GM18909 (cell line): Measurements from ENCODE around the gene STK17B.
"Not testable (repeated sequence)": the region's sequence is repeated elsewhere in the genome, so short reads cannot be mapped to it uniquely, and the experiment has no call there.

ENCODE experiments used
- ATAC-seq: cut with Tn5 transposase; IDR thresholded peaks from one replicate; pipeline ENCODE4 v1.9.1; 2021; ENCODE audit warnings: mild to moderate bottlenecking; ENCODE audit not compliant: unreplicated experiment, poor library complexity

STK17B gene

GRCh38 chr2:196171248-196171871 lies at the start of gene STK17B:
Gene STK17B, minus strand, starts transcription at chr2:196171578. Its CDS starts 8,195 bp downstream, at chr2:196163383.
- ATAC-seq: peak; percentile 58

DNA sequence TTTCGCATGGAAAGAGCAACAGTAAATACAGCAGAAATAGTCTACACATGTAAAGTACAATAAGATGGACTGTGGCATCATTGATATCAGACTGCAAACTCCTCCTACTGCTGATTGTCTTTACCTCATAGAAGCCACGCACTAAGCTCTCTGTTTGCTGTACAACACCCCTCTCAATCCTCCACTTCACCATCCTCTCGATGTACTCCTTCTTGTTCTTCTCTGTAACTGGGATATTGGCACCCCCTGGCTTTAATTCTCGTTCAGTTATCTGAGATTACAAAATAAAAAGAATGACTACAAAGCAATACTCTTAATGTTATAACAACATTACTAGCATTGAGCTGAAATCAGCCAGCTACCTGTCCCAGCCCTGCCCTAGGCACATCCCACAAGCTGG lies 49.3 kb upstream of the STK17B start:
- ATAC-seq: no peak

DNA sequence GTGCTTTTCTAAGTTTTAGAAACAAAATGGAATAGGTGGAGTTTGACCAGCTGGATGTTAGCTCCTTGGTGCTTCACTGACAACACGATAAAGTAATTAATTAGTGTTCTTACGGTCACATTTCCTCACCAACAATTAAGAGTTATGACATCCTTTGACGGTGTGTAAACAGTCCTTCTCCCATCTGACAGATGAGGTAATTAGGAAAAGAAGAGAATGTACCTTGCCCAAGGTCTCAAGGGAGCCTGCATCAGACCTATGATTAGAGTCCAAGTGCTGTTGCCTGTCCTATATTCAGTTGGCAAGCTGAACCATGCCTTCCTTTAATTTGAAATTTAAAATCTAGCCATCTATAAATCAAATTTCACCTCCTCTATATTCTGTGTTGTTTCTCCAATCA lies 48.3 kb upstream of the STK17B start:
- no peak for ATAC-seq

DNA sequence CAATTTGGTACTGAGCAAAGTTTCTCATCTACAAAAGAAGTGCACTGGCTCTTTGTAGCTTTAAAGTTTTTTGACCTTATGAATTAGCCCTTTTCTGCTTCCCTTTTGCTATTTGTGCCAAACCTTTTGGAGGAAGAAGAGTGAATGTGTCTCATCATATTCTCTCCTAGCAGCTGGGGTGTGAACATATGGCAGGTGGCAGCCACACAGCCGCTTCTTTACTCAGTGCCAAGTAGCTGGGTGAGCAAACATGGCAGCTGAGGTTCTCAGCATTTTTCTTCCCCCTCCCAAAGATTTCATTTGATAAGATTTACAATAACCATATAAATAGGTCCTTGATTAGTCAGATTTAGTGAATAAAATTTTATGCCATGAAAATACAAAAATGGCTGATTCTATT lies 46.7 kb upstream of the STK17B start:
- ATAC-seq: no peak

GRCh38 chr2:196217116-196217515 lies 45.7 kb upstream of the STK17B start:
- ATAC-seq: peak; percentile 50

- no peak for ATAC-seq
Measured at GRCh38 chr2:196215376-196215775, 44.0 kb upstream of the STK17B start.

DNA sequence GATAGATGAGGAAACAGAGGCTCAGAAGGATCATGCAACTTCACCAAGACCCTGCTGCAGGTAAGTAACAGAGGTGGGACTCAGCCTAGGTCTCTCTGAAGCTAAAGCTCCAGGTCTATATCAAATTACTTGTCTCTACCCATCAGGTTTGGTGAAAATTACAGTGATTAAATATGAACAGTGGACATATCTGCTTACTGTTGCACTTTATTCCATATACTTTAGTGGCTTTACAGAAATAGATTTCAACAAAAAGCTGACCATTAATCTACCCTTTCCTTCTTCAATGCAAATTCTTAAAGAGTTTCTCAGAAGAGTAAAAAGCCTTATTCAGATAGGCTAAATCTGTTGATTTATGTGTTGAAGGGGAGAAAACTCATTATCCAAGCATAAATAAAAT lies 42.8 kb upstream of the STK17B start:
- no peak for ATAC-seq

- no peak for ATAC-seq
Measured at GRCh38 chr2:196213252-196213980, 42.0 kb upstream of the STK17B start.

- ATAC-seq: no peak
Measured at GRCh38 chr2:196208915-196209314, 37.5 kb upstream of the STK17B start.

- no peak for ATAC-seq
Measured at GRCh38 chr2:196206804-196207203, 35.4 kb upstream of the STK17B start.

DNA sequence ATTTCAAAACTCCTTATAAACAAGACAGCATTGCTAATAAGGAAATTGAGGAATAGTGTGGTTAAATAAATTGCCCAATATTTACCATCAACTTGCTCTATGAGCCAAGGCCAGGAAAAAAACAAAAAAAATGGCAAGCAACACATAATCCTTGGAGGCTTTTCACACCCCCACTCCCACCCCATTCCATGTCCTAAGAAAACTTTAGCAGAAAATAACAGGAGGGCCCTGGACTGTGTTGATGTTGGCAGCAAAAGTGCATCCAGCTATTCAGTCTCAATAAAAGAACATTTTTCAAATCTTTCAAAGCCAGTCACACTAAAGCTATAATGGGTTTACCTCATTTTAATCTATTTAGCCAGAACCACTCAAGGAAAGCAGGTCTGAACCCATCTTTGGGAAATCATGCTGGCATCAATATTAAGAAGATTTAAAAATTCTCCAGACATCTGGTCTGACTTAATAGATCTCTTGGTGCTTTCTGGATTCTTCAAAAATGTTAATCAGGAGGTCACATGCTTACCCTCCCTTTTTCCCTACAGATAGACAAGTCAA lies 34.6 kb upstream of the STK17B start:
- ATAC-seq: no peak

- no peak for ATAC-seq
Measured at GRCh38 chr2:196205011-196205766, 33.8 kb upstream of the STK17B start.

DNA sequence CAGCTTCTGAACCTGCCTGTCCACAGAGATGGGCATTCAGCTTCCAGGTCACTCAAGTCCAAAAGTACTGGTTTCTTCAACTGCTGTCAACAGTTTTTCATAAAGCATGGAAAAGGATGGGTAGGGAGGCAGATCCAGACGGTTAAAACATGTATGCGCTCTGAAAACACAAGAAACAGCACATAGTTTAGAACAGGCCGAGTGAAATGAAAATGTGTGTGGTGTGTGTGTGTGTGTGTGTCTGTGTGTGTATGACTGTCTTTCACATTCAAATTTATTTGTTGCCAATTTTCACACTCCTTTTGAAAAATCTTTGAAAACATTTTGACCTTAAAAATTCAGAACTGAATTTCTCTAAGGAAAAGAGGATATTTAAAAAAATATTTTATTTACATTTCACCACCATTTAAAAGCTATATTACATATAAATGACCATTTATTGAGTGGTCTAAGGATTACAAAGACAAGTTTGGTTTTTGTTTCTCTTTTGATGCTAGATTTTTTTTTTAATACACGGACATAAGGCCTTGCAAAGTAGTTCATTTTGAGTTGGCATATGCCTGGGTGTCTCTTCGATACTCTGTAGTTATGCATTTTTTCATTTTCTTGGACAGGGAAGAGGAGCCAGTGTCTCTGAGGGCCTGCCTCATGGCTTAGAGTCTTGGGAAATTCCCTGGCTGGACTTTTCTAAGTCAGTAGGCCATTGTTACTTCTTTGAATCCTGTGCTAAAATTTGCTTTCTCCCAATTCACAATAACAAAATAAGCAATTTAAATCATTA lies 30.0 kb upstream of the STK17B start:
- ATAC-seq: peak; percentile 1

DNA sequence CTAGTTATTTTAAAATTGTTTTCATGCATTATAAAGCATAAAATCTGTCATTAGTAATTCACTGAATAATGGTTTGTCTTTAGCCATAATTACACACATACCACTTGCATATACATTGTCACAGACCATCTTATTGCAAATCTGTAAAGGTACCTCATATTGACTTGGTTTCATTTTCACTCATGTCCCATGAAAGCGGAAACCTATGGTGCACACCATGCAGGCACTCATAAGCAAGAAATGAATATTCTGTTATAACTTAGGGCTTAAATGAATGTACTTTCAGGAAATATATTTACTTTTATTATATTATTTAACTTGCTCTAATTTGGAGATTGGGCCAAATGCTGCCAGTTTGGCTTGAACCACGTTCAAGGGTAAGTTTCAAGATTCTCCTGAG lies 29.2 kb upstream of the STK17B start:
- peak; percentile 99 for ATAC-seq

DNA sequence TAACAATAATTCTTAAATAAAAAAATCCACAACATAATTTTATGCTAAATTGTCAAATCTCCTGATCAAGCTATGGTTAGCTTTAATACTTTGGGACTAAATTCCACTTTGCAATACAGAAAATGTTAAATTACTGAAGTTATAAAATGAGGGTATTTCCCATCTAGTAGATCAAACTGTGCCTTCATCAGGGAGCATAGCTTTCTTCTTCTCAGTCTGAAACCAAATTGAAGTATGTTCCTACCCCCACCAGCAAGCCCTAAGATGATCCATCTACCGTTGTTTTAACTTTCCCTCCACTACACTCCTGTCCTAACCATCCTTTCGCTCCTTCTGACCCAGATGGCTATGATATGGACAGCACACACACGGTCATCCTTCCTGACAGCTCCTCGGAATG lies 24.4 kb upstream of the STK17B start:
- ATAC-seq: no peak

GRCh38 chr2:196195302-196195701 lies 23.9 kb upstream of the STK17B start:
- no peak for ATAC-seq

DNA sequence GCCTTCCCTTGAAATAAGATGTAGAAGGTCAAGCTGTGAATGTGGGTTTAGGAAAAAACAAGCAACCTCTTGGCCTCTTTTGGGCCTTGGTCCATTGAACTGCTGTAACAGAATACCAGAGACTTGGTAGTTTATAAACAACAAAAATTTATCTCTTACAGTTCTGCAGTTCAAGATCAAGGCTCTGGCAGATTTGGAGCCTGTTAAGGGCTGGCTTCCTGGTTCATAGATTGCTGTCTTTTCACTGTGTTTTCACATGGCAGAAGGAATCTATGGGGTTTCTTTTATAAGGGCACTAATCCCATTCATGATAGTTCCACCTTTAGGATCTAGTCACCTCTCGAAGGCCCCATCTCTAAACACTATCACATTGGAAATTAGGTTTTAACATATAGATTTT lies 20.2 kb upstream of the STK17B start:
- no peak for ATAC-seq

DNA sequence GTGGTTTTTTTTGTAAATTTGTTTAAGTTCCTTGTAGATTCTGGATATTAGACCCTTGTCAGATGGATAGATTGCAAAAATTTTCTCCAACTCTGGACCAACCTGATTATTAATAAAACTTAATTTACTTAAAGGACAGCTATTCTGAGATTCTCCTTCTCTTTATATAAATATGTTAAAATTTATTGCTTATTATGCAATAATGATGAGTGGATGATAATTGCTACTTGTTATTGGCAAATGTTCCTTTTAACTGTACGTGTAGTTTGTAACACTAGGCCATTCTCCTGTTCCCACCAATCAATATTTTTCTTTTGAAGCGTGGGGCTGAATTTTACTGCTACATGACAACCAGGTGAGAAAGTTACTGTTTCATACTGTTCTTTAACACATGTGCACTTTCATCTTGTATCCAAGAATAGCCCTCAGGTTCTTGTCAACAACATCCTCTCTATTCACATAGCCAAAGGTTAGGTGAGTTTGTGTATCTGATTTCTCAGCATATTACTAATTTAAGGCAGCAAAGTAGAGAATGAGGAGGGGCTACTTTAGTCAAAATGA lies 16.6 kb upstream of the STK17B start:
- peak; percentile 61 for ATAC-seq

DNA sequence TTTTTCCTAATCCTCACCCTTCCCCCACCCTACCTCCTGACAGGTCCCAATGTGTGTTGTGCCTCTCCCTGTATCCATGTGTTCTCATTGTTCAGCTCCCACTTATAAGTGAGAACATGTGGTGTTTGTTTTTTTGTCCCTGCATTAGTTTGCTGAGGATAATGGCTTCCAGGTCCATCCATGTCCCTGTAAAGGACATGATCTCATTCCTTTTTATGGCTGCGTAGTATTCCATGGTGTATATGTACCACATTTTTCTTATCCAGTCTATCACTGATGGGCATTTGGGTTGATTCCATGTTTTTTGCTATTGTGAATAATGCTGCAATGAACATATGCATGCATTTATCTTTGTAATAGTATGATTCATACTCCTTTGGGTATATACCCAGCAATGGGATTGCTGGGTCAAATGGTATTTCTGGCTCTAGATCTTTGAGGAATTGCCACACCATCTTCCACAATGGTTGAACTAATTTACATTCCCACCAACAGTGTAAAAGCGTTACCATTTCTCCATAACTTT lies 15.9 kb upstream of the STK17B start:
- ATAC-seq: not testable (repeated sequence)
